EL (cell line): ENCODE data around the gene HECTD3.
"Not testable (repeated sequence)": the region's sequence is repeated elsewhere in the genome, so short reads cannot be mapped to it uniquely, and the experiment has no call there.

Experiments used
- DNase-seq: peaks from one replicate; pipeline ENCODE4 v3.0.0-alpha.2; 2016

The HECTD3 gene

GRCh38 chr1:45013551-45014209 lies 2.6 kb upstream of the HECTD3 start:
- no peak for DNase-seq

- DNase-seq = peak; percentile 79
Measured at GRCh38 chr1:45012639-45013278, 1.6 kb upstream of the HECTD3 start.

- peak; percentile 97 for DNase-seq
Measured at GRCh38 chr1:45011837-45012638, 914 bp upstream of the HECTD3 start, which contains the start of gene UROD. Gene UROD (plus strand): TSS chr1:45012254. CDS start chr1:45012266, 12 bp downstream.

GRCh38 chr1:45009956-45010854 lies 919 bp downstream of the HECTD3 start:
- peak; percentile 9 for DNase-seq

- DNase-seq = no peak
Measured at GRCh38 chr1:45009296-45009865, 1.7 kb downstream of the HECTD3 start.

- no peak for DNase-seq
Measured at GRCh38 chr1:45008516-45008915, 2.6 kb downstream of the HECTD3 start.

- no peak for DNase-seq
Measured at GRCh38 chr1:45008076-45008475, 3.0 kb downstream of the HECTD3 start.

- no peak for DNase-seq
Measured at GRCh38 chr1:45007311-45007710, 3.8 kb downstream of the HECTD3 start.

GRCh38 chr1:45005761-45006160 lies 5.4 kb downstream of the HECTD3 start:
- DNase-seq = no peak

- DNase-seq = no peak
Measured at GRCh38 chr1:45004281-45004920, 6.7 kb downstream of the HECTD3 start.

GRCh38 chr1:45003741-45004140 lies 7.4 kb downstream of the HECTD3 start:
- DNase-seq = no peak

GRCh38 chr1:45002650-45003645 lies 8.2 kb downstream of the HECTD3 start:
- no peak for DNase-seq

GRCh38 chr1:45001576-45001975 lies 9.5 kb downstream of the HECTD3 start:
- DNase-seq = not testable (repeated sequence)

GRCh38 chr1:45001011-45001481 lies 10.1 kb downstream of the HECTD3 start:
- no peak for DNase-seq

GRCh38 chr1:44999232-44999631 lies 11.9 kb downstream of the HECTD3 start:
- DNase-seq = no peak

- no peak for DNase-seq
Measured at GRCh38 chr1:44995467-44996238, 15.5 kb downstream of the HECTD3 start.

GRCh38 chr1:44994309-44994898 lies 16.7 kb downstream of the HECTD3 start:
- no peak for DNase-seq

- no peak for DNase-seq
Measured at GRCh38 chr1:44988531-44989156, 22.5 kb downstream of the HECTD3 start.
